ENCODE data around the gene P3H3. TPM values are rescaled to one million over a fixed set of nuclear protein-coding genes. Genes with fewer than 3 reads are reported as not detected.

The P3H3 gene
- total and polyA plus RNA-seq, 2 of the 4 experiments (the other 2 are of a cell fraction) = 27.8 to 83.9 TPM

DNA sequence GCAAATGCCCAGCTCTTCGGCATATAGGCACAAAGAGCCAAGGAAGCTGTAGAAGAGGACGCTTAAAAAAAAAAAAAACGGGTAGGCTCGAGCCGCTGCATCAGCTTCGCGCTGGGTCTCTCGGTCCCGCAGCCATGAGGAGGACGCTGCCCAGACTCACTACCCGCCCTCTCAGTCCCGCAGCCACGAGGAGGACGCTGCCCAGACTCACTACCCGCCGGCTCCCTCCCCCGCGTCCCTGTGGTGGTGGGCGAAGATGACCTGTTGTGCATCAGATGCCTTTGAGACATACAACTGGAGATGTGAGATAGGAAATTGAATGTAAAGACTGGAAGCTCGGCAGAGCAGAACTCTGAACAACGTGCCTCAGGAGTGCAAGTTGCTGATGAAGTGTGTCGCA lies 56.3 kb downstream of the P3H3 start:
- Histone ChIP-seq H3K18ac (ENCODE audit: low read depth, low read length) (no peak overlapping the region), H4K8ac (ENCODE audit: low read depth in 2 of 2, low read length in 2 of 2) (no peak overlapping the region), H2AK5ac (ENCODE audit: low read depth, low read length) (no peak overlapping the region), H2AK9ac (replicated peaks; ENCODE audit: low read depth, low read length, poor library complexity) (no peak overlapping the region), H3K27me3 (ENCODE audit: control insufficient read depth, insufficient read depth, low read length) (no peaks in the 10 kb centered on the region), H4K91ac (ENCODE audit: insufficient read depth, low read depth, low read length) (no peak overlapping the region), H3K4ac (ENCODE audit: low read depth, low read length) (no peak overlapping the region), H3K4me1 (ENCODE audit: control insufficient read depth, insufficient read depth, low read length) (no peaks in the 10 kb centered on the region), H3K9ac (ENCODE audit: low read depth, low read length) (no peak overlapping the region), H3K9me3 (ENCODE audit: control insufficient read depth, insufficient read depth, low read length) (no peaks in the 10 kb centered on the region), H3K36me3 (ENCODE audit: control insufficient read depth, insufficient read depth, low read length) (peaks cover 17% of the 10 kb centered on the region), H3K79me1 (ENCODE audit: low read depth in 1 of 2, low read length in 2 of 2) (peaks cover 4 to 5% of the 10 kb centered on the region in 2 experiments; a peak in 2 of 4 replicates), H2AFZ (replicated peaks; ENCODE audit: low read length, poor library complexity) (no peak overlapping the region), H4K20me1 (ENCODE audit: insufficient read depth, low read length) (no peaks in the 10 kb centered on the region), H3K4me2 (ENCODE audit: low read depth, low read length) (no peak overlapping the region), H2BK20ac (ENCODE audit: low read depth, low read length) (no peak overlapping the region), H3K27ac (ENCODE audit: insufficient read depth, low read length) (no peak overlapping the region), H3K9me1 (ENCODE audit: insufficient read depth, low read length) (0 out of 2 replicates have a peak, but pooled peaks cover 8% of the 10 kb centered on the region), H3K23ac (ENCODE audit: low read depth, low read length) (no peak overlapping the region), H4K5ac (ENCODE audit: low read depth, low read length) (no peak overlapping the region), H2BK120ac (ENCODE audit: low read depth, low read length) (no peak overlapping the region), H3K56ac (ENCODE audit: extremely low read depth, insufficient read depth, low read length) (no peak overlapping the region), H3K14ac (replicated peaks; ENCODE audit: low read depth, low read length) (no peak overlapping the region), H3K4me3 (ENCODE audit: insufficient read depth, low read depth, low read length) (no peak overlapping the region), H2BK15ac (ENCODE audit: low read depth, low read length) (no peak overlapping the region), H2BK5ac (ENCODE audit: low read depth, low read length, poor library complexity, severe bottlenecking) (no peak overlapping the region)
- 61% methylated on average over 13 of the region's 22 CpGs; no CpG with 5 or more reads in 1 of the 2 experiments for WGBS, 2 experiments (ENCODE audit: extremely low coverage in 2 of 2, insufficient read length in 1 of 2)
- intact Hi-C loops (cut with micrococcal nuclease) = no loop called here
- ATAC-seq (ENCODE audit: low read depth) (no peak), DNase-seq (no peak)
- dilution Hi-C loops (cut with HindIII; ENCODE audit: low sequenced_read_pairs, unreplicated experiment) = no loop called here
- BruUV-seq (replicated peaks) = no TSS peak
- no peak for TF ChIP-seq BHLHE40 (IDR thresholded peaks at IDR 0.05; ENCODE audit: low read depth, low read length)
- no peak for TF ChIP-seq RFX5 (IDR thresholded peaks at IDR 0.05; ENCODE audit: low read depth, low read length)
- TF ChIP-seq MAZ (IDR thresholded peaks at IDR 0.05; ENCODE audit: borderline replicate concordance, low read depth, low read length) = no peak
- no peak for TF ChIP-seq FOS (IDR thresholded peaks at IDR 0.05; ENCODE audit: low read depth, low read length)
- no peak for TF ChIP-seq POLR2A (IDR thresholded peaks at IDR 0.05; ENCODE audit: low read depth, low read length)
- TF ChIP-seq, protein P1, sequence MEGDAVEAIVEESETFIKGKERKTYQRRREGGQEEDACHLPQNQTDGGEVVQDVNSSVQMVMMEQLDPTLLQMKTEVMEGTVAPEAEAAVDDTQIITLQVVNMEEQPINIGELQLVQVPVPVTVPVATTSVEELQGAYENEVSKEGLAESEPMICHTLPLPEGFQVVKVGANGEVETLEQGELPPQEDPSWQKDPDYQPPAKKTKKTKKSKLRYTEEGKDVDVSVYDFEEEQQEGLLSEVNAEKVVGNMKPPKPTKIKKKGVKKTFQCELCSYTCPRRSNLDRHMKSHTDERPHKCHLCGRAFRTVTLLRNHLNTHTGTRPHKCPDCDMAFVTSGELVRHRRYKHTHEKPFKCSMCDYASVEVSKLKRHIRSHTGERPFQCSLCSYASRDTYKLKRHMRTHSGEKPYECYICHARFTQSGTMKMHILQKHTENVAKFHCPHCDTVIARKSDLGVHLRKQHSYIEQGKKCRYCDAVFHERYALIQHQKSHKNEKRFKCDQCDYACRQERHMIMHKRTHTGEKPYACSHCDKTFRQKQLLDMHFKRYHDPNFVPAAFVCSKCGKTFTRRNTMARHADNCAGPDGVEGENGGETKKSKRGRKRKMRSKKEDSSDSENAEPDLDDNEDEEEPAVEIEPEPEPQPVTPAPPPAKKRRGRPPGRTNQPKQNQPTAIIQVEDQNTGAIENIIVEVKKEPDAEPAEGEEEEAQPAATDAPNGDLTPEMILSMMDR (conservative IDR thresholded peaks at IDR 0.05; ENCODE audit: low read depth, low read length) = no peak
- no peak for TF ChIP-seq RAD21 (IDR thresholded peaks at IDR 0.05; ENCODE audit: low read length)
- no peak for TF ChIP-seq RCOR1 (IDR thresholded peaks at IDR 0.05; ENCODE audit: insufficient replicate concordance, low read length)
- no peak for TF ChIP-seq MXI1 (IDR thresholded peaks at IDR 0.05; ENCODE audit: borderline replicate concordance, low read depth, low read length)
- TF ChIP-seq NFE2L2 (IDR thresholded peaks at IDR 0.05; ENCODE audit: low read depth, low read length) = no peak
- no peak for TF ChIP-seq MAFK (IDR thresholded peaks at IDR 0.05; ENCODE audit: low read depth, low read length)
- CTCF ChIA-PET = interaction anchor here (1.8 kb wide), 1 partner anchor 12 kb away, joined by 5 read pairs; the partner anchor contains the start of gene SPSB2
- in situ Hi-C loops (cut with MboI; ENCODE audit: low sequenced_read_pairs) = no loop called here
- POLR2A ChIA-PET (ENCODE audit: unreplicated experiment) = no interaction called here
